Measurements from ENCODE around the gene GPD2.

- TF ChIP-seq CTCF (IDR thresholded peaks at IDR 0.05) = no peak
- TF ChIP-seq POLR2A (IDR thresholded peaks at IDR 0.05) = no peak
These were observed 19.3 kb downstream of the GPD2 start for GRCh38 chr2:156455361-156455975.
